Tibial artery (tissue), 4 donors: Measurements from ENCODE around the gene PHLDA1.

Experiments used
- DNase-seq, 2 donors: peaks; one replicate each; pipeline ENCODE4 v3.0.0-alpha.2; 2019
- H3K27ac ChIP-seq, 2 donors: fragments of 200-600 bp; sonication (generic) in 1 of 2; 1 replicate in 1 of 2; 2 replicates in 1 of 2; pipeline ENCODE4 v1.5.1; 2018 to 2019; ENCODE audit warnings: mild to moderate bottlenecking in 1 of 2
- H3K27me3 ChIP-seq, 2 donors: fragments of 200-600 bp; sonication (generic) in 1 of 2; one replicate each; pipeline versions ENCODE4 v1.5.1 to v1.6.0; 2016 to 2019
- H3K36me3 ChIP-seq, 3 donors: fragments of 200-600 bp; sonication (generic) in 2 of 3; one replicate each; pipeline ENCODE4 v1.5.1; 2016 to 2019; ENCODE audit warnings: mild to moderate bottlenecking in 2 of 3
- H3K4me1 ChIP-seq, 4 donors: fragments of 200-600 bp; sonication (generic) in 2 of 4; 1 replicate in 3 of 4; 2 replicates in 1 of 4; pipeline ENCODE4 v1.5.1; 2016 to 2019
- H3K4me3 ChIP-seq, 2 donors: fragments of 200-600 bp; sonication (generic) in 1 of 2; 1 replicate in 1 of 2; 2 replicates in 1 of 2; pipeline ENCODE4 v1.5.1; 2018 to 2019; ENCODE audit warnings: mild to moderate bottlenecking in 2 of 2
- H3K9me3 ChIP-seq, 3 donors: fragments of 200-600 bp; sonication (generic) in 1 of 3; one replicate each; pipeline ENCODE4 v1.5.1; 2016 to 2019
- CTCF ChIP-seq, 2 experiments: fragments of 200-600 bp in 1 of 2; fragments of 450-650 bp in 1 of 2; IDR thresholded peaks; one replicate each; pipeline ENCODE4 v1.5.1; 2017 to 2019; ENCODE audit warnings: antibody characterized with exemption in 2 of 2, mild to moderate bottlenecking in 1 of 2, moderate library complexity in 1 of 2
- intact Hi-C: fragments of 100-400 bp; cut with DNase I; formaldehyde crosslinking; loops from one replicate; pipeline ENCODE4 v1.15.0; 2023; ENCODE audit warnings: low total_unique reads

Gene PHLDA1

GRCh38 chr12:75982169-75982564 lies 49.4 kb downstream of the PHLDA1 start:
- H3K27ac ChIP-seq, result peak overlapping the region in 1 of 2 donors; percentile 64
- H3K36me3 ChIP-seq, result no peaks in the 10 kb centered on the region
- DNase-seq, result no peak
- H3K4me1 ChIP-seq, result peaks cover 0 to 51% (median 27%) of the 10 kb centered on the region in 4 donors
- H3K4me3 ChIP-seq, result peak overlapping the region; percentile 40 to 47
- H3K27me3 ChIP-seq, result no peaks in the 10 kb centered on the region
- H3K9me3 ChIP-seq, result no peaks in the 10 kb centered on the region
- no peak for TF ChIP-seq CTCF (IDR thresholded peaks at IDR 0.05)
- intact Hi-C loops, result loop anchor here (5.0 kb wide), 1 partner anchor 50 kb away; the partner anchor contains the start of gene PHLDA1

DNA sequence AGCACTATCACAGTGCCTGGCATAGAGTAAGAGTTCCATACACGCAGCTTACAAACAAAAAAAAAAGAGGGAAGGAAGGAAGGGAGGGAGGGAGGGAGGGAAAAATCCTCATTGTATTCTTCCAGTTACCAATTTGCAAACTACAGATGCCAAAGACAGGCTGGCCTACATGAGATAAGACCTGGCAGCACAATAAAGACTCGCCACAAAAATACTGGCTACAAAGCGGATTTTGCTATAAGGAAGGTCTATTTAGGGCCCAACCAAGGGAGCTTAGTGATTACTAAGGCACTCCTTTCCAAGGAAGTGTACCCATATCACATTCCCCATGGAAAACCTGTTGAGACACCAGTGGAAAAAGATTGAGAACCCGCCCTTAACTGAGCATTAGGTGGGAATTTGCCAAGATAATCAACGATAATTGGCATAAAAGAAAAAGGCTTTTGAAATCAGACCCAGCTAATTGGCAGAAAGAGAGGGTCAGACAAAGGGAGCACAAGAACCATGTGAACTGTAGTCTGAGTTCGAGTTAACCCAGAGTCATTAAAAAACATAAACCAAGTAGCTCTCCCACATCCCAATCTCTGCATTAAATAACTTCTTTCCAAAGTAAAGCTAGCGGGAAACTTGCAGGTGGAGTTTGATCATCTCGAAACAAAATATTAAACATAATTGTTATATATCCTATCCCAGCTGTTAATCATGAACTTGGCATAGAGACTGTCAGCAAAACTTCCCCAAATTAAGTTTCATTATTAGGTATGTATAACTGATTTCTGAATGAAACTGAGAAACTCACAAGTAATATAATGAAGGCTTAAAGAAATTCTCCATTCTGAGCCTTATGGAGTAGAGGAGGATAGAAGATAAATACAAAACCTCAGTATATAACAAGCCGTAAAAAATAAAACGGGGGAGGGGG lies 50.1 kb downstream of the PHLDA1 start:
- Histone ChIP-seq H3K4me3 (peak overlapping the region; percentile 40 to 47), H3K27me3 (no peaks in the 10 kb centered on the region), H3K4me1 (peaks cover 0 to 53% (median 29%) of the 10 kb centered on the region in 4 donors), H3K27ac (peak overlapping the region in 1 of 2 donors; percentile 64), H3K9me3 (no peaks in the 10 kb centered on the region), H3K36me3 (no peaks in the 10 kb centered on the region)
- intact Hi-C loops, result loop anchor here (5.0 kb wide), 1 partner anchor 51 kb away; the partner anchor contains the start of gene PHLDA1
- TF ChIP-seq CTCF (IDR thresholded peaks at IDR 0.05), result no peak
- no peak for DNase-seq

DNA sequence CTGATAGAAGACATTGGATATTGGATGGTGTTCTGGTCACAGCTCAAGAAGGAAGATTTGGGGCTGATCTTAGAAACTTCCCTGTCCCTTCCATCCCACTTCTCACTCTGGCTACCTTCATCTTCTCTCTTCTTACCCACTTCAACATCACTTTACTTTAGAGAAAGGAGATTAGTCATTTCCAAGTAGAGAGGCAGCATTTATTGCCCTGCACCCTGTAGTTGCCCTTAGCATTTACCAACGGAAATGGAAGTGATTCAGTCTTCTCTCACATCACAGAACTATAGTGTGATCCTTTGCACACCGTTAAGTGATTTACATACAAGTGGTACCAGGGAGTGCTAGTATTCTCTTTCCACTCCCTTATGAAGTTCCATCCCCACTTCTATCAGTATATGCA lies 52.4 kb downstream of the PHLDA1 start:
- Histone ChIP-seq H3K27ac (peak overlapping the region; percentile 61 to 64), H3K36me3 (no peaks in the 10 kb centered on the region), H3K9me3 (no peaks in the 10 kb centered on the region), H3K27me3 (no peaks in the 10 kb centered on the region), H3K4me1 (peaks cover 0 to 57% (median 29%) of the 10 kb centered on the region in 4 donors), H3K4me3 (no peak overlapping the region)
- no peak for DNase-seq
- TF ChIP-seq CTCF (IDR thresholded peaks at IDR 0.05), result no peak
- intact Hi-C loops, result no loop called here

DNA sequence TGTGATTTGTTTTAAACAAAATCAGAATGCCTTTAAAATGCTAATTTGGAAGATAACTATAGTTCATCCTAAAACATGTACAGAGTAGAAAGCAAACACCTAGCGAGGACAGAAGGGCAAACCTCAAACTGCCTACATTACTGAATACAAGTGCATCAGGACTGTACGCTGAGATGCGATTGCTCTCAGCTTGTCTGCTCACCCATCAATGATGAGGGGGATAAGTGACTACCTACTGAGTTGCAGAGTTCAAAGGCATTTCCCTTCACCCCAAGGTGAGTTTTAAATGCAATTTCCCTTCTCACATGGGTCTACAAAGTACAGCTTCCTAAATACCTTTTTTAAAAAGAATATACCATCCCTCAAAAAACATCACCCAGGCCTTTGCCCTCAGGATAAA lies 52.9 kb downstream of the PHLDA1 start:
- Histone ChIP-seq H3K36me3 (no peaks in the 10 kb centered on the region), H3K4me1 (peaks cover 0 to 55% (median 28%) of the 10 kb centered on the region in 4 donors), H3K27ac (peak overlapping the region; percentile 61 to 64), H3K27me3 (no peaks in the 10 kb centered on the region), H3K4me3 (no peak overlapping the region), H3K9me3 (no peaks in the 10 kb centered on the region)
- intact Hi-C loops, result no loop called here
- no peak for DNase-seq
- no peak for TF ChIP-seq CTCF (IDR thresholded peaks at IDR 0.05)

DNA sequence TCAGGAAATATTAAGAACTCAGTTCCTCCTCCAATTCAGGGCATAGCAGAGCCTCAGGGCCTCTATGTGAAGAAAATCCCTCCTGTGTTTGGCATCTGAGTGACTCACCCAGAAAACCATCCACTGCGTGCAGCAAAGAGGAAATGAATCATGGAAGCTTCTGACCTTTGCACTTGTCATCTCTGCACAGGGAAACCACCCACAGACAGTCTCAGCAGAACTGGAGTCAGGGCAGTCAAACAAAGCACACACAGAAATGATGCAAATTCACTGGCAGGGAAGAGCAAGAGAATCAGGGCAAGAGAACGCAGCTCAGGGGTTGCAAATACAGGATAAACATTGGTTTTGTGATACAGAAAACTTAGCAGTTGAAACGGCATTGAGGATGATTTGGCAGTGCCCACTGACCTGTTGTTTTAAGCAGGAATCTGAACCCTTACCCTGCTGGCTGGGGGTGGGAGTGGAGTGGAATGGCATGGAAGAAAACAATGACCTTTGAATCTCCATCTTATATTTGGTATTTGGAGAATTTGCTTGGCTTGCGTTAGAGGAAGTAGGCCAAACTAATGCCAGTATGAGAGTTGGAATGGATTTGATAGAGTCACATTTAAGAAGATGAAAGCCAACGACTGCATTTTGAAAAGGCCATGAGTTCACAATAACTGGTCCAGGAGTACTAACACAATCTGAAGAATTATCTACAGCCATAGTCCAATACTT lies 53.5 kb downstream of the PHLDA1 start:
- Histone ChIP-seq H3K4me1 (peaks cover 0 to 52% (median 26%) of the 10 kb centered on the region in 4 donors), H3K27me3 (no peaks in the 10 kb centered on the region), H3K36me3 (no peaks in the 10 kb centered on the region), H3K27ac (peak overlapping the region; percentile 61 to 64), H3K9me3 (no peaks in the 10 kb centered on the region), H3K4me3 (no peak overlapping the region)
- no peak for TF ChIP-seq CTCF (IDR thresholded peaks at IDR 0.05)
- intact Hi-C loops, result no loop called here
- DNase-seq, result peak; percentile 71 to 85
